Keratinocyte (primary cell): ENCODE results near the gene SLC13A5. TPM values are rescaled to one million over a fixed set of nuclear protein-coding genes. Genes with fewer than 3 reads are reported as not detected.

Experiments used
- DNase-seq: peaks from one replicate; pipeline ENCODE4 v3.0.0-alpha.2; 2011; ENCODE audit warnings: low read depth, missing footprints, low spot score
- FAIRE-seq: peaks from 2 replicates; lab custom pipeline; 2011; peaks lifted over from hg19 to GRCh38; lab: Jason Lieb, UNC
- H2AFZ ChIP-seq: 2 replicates; pipeline ENCODE4 v1.6.0; 2012; ENCODE audit warnings: low read length, control low read depth, inconsistent platforms; ENCODE audit not compliant: control insufficient read depth
- H3K27ac ChIP-seq: 2 replicates; pipeline ENCODE4 v1.5.1; 2011; ENCODE audit warnings: low read length; ENCODE audit not compliant: control insufficient read depth, insufficient read depth
- H3K27me3 ChIP-seq: 3 replicates; pipeline ENCODE4 v1.6.0; 2011; ENCODE audit warnings: low read length; ENCODE audit not compliant: control insufficient read depth, insufficient read depth; ENCODE audit errors: extremely low read depth
- H3K36me3 ChIP-seq, 2 experiments: 2 replicates in 1 of 2; 3 replicates in 1 of 2; pipeline ENCODE4 v1.5.1; 2011; ENCODE audit warnings: low read length in 2 of 2, mild to moderate bottlenecking in 1 of 2; ENCODE audit not compliant: control insufficient read depth in 2 of 2, insufficient read depth in 2 of 2; ENCODE audit errors: extremely low read depth in 1 of 2
- H3K4me1 ChIP-seq: 3 replicates; pipeline ENCODE4 v1.5.1; 2011; ENCODE audit warnings: low read length; ENCODE audit not compliant: control insufficient read depth, insufficient read depth; ENCODE audit errors: extremely low read depth
- H3K4me2 ChIP-seq: 3 replicates; pipeline ENCODE4 v1.6.0; 2011; ENCODE audit warnings: low read depth, low read length; ENCODE audit not compliant: control insufficient read depth, insufficient read depth; ENCODE audit errors: extremely low read depth
- H3K4me3 ChIP-seq, 3 experiments: fragments of 200-600 bp in 1 of 3; sonication (generic) in 1 of 3; 2 replicates in 2 of 3; 3 replicates in 1 of 3; pipeline ENCODE4 v1.5.1; 2011 to 2016; ENCODE audit warnings: low read length in 3 of 3, mild to moderate bottlenecking in 3 of 3, control low read depth in 2 of 3, inconsistent platforms in 1 of 3, low read depth in 1 of 3, mixed read lengths in 1 of 3, mixed run types in 1 of 3, moderate library complexity in 1 of 3; ENCODE audit not compliant: control insufficient read depth in 2 of 3, insufficient read depth in 2 of 3; ENCODE audit errors: extremely low read depth in 1 of 3
- H3K79me2 ChIP-seq: 2 replicates; pipeline ENCODE4 v1.6.0; 2012; ENCODE audit warnings: low read length; ENCODE audit not compliant: control insufficient read depth, insufficient read depth
- H3K9ac ChIP-seq: 3 replicates; pipeline ENCODE4 v1.6.0; 2011; ENCODE audit warnings: low read length; ENCODE audit not compliant: control insufficient read depth, insufficient read depth; ENCODE audit errors: extremely low read depth
- H3K9me1 ChIP-seq: 3 replicates; pipeline ENCODE4 v1.6.0; 2011; ENCODE audit warnings: low read length; ENCODE audit not compliant: control insufficient read depth, insufficient read depth; ENCODE audit errors: extremely low read depth
- H3K9me3 ChIP-seq: 2 replicates; pipeline ENCODE4 v1.5.1; 2012; ENCODE audit warnings: low read depth, low read length; ENCODE audit not compliant: control insufficient read depth
- H4K20me1 ChIP-seq: 3 replicates; pipeline ENCODE4 v1.6.0; 2011; ENCODE audit warnings: low read length; ENCODE audit not compliant: control insufficient read depth, insufficient read depth; ENCODE audit errors: extremely low read depth
- CTCF ChIP-seq, 3 experiments: IDR thresholded peaks in 1 of 3; conservative IDR thresholded peaks in 1 of 3; optimal IDR thresholded peaks in 1 of 3; 2 replicates in 2 of 3; 3 replicates in 1 of 3; pipeline versions ENCODE3 to v1.5.1; 2011; ENCODE audit warnings: low read length in 3 of 3, mild to moderate bottlenecking in 3 of 3, moderate library complexity in 2 of 3, control low read depth in 1 of 3, inconsistent platforms in 1 of 3; ENCODE audit not compliant: insufficient read depth in 2 of 3; ENCODE audit errors: extremely low read depth in 1 of 3
- EZH2 ChIP-seq: IDR thresholded peaks from one replicate; pipeline ENCODE4 v1.6.1; 2012; ENCODE audit warnings: inconsistent platforms, mild to moderate bottlenecking, low read length, moderate library complexity
- dilution Hi-C: fragments of 300-500 bp; cut with MboI; formaldehyde crosslinking; loops from one replicate; pipeline ENCODE4 v1.7.0; 2020; ENCODE audit warnings: low sequenced_read_pairs; ENCODE audit not compliant: extremely low pct_ligation_motif_present
- polyA plus RNA-seq, 5 experiments: library from polyadenylated mRNA; depleted of rRNA in 3 of 5; stranded (reverse) in 3 of 5; stranded (forward) in 1 of 5; unstranded in 1 of 5; fragments of >200 nt; gene quantifications; 1 replicate in 1 of 5; 2 replicates in 3 of 5; 3 replicates in 1 of 5; pipeline versions ENCODE4 v1.2.1 to v1.2.3, GENCODE V29; 2011 to 2012; ENCODE audit warnings: missing spikeins in 2 of 5, low read depth in 1 of 5, low replicate concordance in 1 of 5

SLC13A5 gene
- polyA plus RNA-seq, 1 donor (not counting 4 experiments of a cell fraction or from before 2014, with no cell fraction given): 0.14 TPM

DNA sequence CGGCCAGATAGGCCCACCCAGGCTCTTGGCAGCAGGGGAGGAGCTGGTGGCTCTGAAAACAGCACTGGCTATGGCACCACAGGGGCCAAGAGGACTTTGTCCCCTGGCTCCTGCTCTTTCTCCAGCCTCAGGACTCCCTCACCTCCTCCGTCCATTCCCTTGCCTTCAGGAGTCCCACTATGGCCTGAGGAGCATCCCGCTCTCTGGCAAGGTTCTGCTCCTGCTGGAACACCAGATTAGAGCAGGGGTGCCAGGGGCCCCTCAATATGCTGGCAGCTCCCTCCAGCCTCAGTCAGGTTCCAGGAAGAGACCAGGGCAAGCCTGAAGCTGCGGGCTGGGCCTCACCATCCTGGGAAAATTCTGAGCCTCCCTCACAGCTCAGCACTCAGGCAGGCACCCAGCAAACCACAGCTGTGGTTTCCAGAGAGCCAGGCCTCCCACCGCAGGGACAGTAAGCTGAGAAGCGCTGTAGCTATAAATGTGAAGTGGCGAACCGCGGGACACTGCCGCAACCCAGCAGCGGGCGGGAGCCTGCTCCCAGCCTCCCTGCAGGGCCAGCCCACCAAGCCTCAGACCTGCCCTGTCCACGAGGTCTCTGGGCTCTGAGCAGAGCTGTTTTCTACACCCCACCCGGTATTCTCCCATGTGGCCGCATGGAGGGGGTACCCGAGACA is 35.9 kb downstream of the SLC13A5 start:
- DNase-seq: no peak
- H3K4me2 ChIP-seq: no peak overlapping the region
- no peak for FAIRE-seq
- no peaks in the 10 kb centered on the region for H3K79me2 ChIP-seq
- H3K9ac ChIP-seq: no peak overlapping the region
- peaks cover 19% of the 10 kb centered on the region for H3K4me1 ChIP-seq
- no peak overlapping the region for H3K27ac ChIP-seq
- no peak overlapping the region for H3K4me3 ChIP-seq
- H4K20me1 ChIP-seq: no peaks in the 10 kb centered on the region
- H3K36me3 ChIP-seq: no peaks in the 10 kb centered on the region
- TF ChIP-seq CTCF (optimal IDR thresholded peaks at IDR 0.05 in 1 of 3, IDR thresholded peaks at IDR 0.05 in 1 of 3, conservative IDR thresholded peaks at IDR 0.05 in 1 of 3; ENCODE audit: extremely low read depth in 1 of 3, insufficient read depth in 2 of 3, low read length in 3 of 3) (no peak), EZH2 (no peak)
- no peaks in the 10 kb centered on the region for H3K9me1 ChIP-seq
- H2AFZ ChIP-seq: no peak overlapping the region
- no peaks in the 10 kb centered on the region for H3K9me3 ChIP-seq
- H3K27me3 ChIP-seq: no peaks in the 10 kb centered on the region
- dilution Hi-C loops: no loop called here

DNA sequence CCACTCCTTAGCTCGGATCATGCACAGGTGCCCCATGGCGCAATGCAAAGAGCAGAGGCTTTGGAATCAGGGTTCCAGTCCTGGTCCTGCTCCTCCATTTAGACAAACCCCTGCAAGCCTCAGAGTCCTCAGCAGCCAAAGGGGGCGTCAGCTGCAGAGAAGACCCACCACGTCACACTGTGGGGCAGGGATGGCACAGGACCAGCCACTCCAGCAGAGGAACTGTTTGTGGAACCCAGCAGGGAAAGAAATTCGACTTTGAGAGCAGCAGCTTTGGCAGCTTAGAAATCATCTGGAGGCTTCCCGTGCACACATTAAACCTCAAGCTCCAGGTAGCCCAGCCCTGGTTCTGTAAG is 36.4 kb downstream of the SLC13A5 start:
- Histone ChIP-seq H3K79me2 (no peaks in the 10 kb centered on the region), H3K36me3 (no peaks in the 10 kb centered on the region), H3K4me3 (no peak overlapping the region), H3K9me1 (no peaks in the 10 kb centered on the region), H3K4me2 (no peak overlapping the region), H4K20me1 (no peaks in the 10 kb centered on the region), H3K27me3 (no peaks in the 10 kb centered on the region), H3K9me3 (no peaks in the 10 kb centered on the region), H3K4me1 (peaks cover 16% of the 10 kb centered on the region), H3K27ac (no peak overlapping the region), H3K9ac (no peak overlapping the region), H2AFZ (no peak overlapping the region)
- dilution Hi-C loops: no loop called here
- DNase-seq (no peak), FAIRE-seq (no peak)
- no peak for TF ChIP-seq CTCF (optimal IDR thresholded peaks at IDR 0.05 in 1 of 3, IDR thresholded peaks at IDR 0.05 in 1 of 3, conservative IDR thresholded peaks at IDR 0.05 in 1 of 3; ENCODE audit: extremely low read depth in 1 of 3, insufficient read depth in 2 of 3, low read length in 3 of 3)
- TF ChIP-seq EZH2: no peak
